Esophagus muscularis mucosa (tissue), 3 donors: ENCODE measurements around the gene MBTD1.

ENCODE experiments used
- POLR2A ChIP-seq: fragments of 450-650 bp; IDR thresholded peaks from one replicate; pipeline ENCODE4 v1.6.1; 2017; ENCODE audit warnings: antibody characterized with exemption, moderate library complexity, mild to moderate bottlenecking, low read depth
- POLR2AphosphoS5 ChIP-seq, 2 donors: sonication (generic); formaldehyde crosslinking; IDR thresholded peaks; one replicate each; pipeline ENCODE4 v1.6.1; 2017; ENCODE audit warnings: antibody characterized with exemption in 2 of 2
- TF ChIP-seq, protein P1 (sequence below), 3 experiments: fragments of 200-600 bp in 2 of 3; fragments of 450-650 bp in 1 of 3; sonication (generic) in 2 of 3; IDR thresholded peaks; one replicate each; pipeline ENCODE4 v1.5.1; 2017 to 2019; ENCODE audit warnings: antibody characterized with exemption in 3 of 3, mild to moderate bottlenecking in 2 of 3, moderate library complexity in 1 of 3

GRCh38 chr17:51214920-51215319 lies 44.9 kb downstream of the MBTD1 start:
- TF ChIP-seq, protein P1, sequence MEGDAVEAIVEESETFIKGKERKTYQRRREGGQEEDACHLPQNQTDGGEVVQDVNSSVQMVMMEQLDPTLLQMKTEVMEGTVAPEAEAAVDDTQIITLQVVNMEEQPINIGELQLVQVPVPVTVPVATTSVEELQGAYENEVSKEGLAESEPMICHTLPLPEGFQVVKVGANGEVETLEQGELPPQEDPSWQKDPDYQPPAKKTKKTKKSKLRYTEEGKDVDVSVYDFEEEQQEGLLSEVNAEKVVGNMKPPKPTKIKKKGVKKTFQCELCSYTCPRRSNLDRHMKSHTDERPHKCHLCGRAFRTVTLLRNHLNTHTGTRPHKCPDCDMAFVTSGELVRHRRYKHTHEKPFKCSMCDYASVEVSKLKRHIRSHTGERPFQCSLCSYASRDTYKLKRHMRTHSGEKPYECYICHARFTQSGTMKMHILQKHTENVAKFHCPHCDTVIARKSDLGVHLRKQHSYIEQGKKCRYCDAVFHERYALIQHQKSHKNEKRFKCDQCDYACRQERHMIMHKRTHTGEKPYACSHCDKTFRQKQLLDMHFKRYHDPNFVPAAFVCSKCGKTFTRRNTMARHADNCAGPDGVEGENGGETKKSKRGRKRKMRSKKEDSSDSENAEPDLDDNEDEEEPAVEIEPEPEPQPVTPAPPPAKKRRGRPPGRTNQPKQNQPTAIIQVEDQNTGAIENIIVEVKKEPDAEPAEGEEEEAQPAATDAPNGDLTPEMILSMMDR (IDR thresholded peaks at IDR 0.05), result no peak
- TF ChIP-seq POLR2A, result no peak
- no peak for TF ChIP-seq POLR2AphosphoS5 (IDR thresholded peaks at IDR 0.05)
